SK-N-SH treated with all-trans-retinoic acid at 6 μM for 48 hours (cell line): Measurements from ENCODE around the gene ZNF474.

ENCODE experiments used
- CREB5 ChIP-seq: fragments of 250-450 bp; sonication (Bioruptor Pico); IDR thresholded peaks from 2 replicates; pipeline ENCODE4 v1.5.1; 2020; ENCODE audit warnings: low read depth, mild to moderate bottlenecking, moderate library complexity
- ESRRG ChIP-seq: fragments of 250-450 bp; sonication (Bioruptor Pico); IDR thresholded peaks from 2 replicates; pipeline ENCODE4 v1.6.1; 2021; ENCODE audit warnings: mild to moderate bottlenecking
- GLIS3 ChIP-seq: fragments of 250-450 bp; sonication (Bioruptor Pico); IDR thresholded peaks from 2 replicates; pipeline ENCODE4 v1.5.0; 2020; ENCODE audit warnings: mild to moderate bottlenecking, moderate library complexity
- ISL1 ChIP-seq: fragments of 250-450 bp; sonication (Bioruptor Pico); IDR thresholded peaks from 2 replicates; pipeline ENCODE4 v2.1.2; 2022; ENCODE audit warnings: mild to moderate bottlenecking, moderate library complexity
- RARB ChIP-seq: fragments of 250-450 bp; sonication (Bioruptor Pico); IDR thresholded peaks from 2 replicates; pipeline ENCODE4 v1.8.0; 2021; ENCODE audit warnings: mild to moderate bottlenecking, moderate library complexity
- ZFP3 ChIP-seq: fragments of 250-450 bp; sonication (Bioruptor Pico); IDR thresholded peaks from 2 replicates; pipeline ENCODE4 v1.5.0; 2020; ENCODE audit warnings: mild to moderate bottlenecking, moderate library complexity
- ZNF8 ChIP-seq: fragments of 450-650 bp; formaldehyde crosslinking; IDR thresholded peaks from 2 replicates; pipeline ENCODE4 v1.5.0; 2020; ENCODE audit warnings: mild to moderate bottlenecking, moderate library complexity
- TF ChIP-seq, protein P1 (sequence below): fragments of 250-450 bp; sonication (Bioruptor Pico); IDR thresholded peaks from 2 replicates; pipeline ENCODE4 v1.8.0; 2020; ENCODE audit warnings: mild to moderate bottlenecking, moderate library complexity, borderline replicate concordance
- TF ChIP-seq, protein P2 (sequence below): fragments of 250-450 bp; sonication (Bioruptor Pico); IDR thresholded peaks from 2 replicates; pipeline ENCODE4 v1.8.0; 2021; ENCODE audit warnings: low read depth, mild to moderate bottlenecking, moderate library complexity, borderline replicate concordance

DNA sequence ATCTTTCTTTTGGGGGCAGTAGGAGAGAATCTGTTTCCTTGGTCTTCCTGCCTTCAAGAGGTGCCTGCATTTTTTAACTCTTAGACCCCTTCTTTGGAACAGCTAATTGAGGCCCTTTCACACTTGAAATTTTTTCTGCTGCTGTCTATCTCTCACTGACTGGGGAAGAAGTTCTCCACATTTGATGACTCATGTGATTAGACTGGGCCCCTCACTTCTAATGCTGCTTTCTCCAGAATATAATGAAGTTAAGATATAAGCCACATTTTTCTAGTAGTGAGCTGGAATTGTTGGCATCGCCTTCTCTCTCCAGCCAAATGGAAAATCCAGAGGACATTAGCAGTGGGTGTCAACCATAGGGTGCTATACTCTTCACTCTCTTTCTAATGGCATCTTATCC is 12.4 kb downstream of the ZNF474 start:
- TF ChIP-seq GLIS3 (CRISPR knock-in tag) (no peak), ZNF8 (no peak), RARB (no peak), ISL1 (CRISPR knock-in tag) (no peak), CREB5 (no peak), ESRRG (CRISPR knock-in tag) (no peak), ZFP3 (no peak)
- TF ChIP-seq, protein P1, sequence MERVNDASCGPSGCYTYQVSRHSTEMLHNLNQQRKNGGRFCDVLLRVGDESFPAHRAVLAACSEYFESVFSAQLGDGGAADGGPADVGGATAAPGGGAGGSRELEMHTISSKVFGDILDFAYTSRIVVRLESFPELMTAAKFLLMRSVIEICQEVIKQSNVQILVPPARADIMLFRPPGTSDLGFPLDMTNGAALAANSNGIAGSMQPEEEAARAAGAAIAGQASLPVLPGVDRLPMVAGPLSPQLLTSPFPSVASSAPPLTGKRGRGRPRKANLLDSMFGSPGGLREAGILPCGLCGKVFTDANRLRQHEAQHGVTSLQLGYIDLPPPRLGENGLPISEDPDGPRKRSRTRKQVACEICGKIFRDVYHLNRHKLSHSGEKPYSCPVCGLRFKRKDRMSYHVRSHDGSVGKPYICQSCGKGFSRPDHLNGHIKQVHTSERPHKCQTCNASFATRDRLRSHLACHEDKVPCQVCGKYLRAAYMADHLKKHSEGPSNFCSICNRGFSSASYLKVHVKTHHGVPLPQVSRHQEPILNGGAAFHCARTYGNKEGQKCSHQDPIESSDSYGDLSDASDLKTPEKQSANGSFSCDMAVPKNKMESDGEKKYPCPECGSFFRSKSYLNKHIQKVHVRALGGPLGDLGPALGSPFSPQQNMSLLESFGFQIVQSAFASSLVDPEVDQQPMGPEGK (CRISPR knock-in tag): no peak
- TF ChIP-seq, protein P2, sequence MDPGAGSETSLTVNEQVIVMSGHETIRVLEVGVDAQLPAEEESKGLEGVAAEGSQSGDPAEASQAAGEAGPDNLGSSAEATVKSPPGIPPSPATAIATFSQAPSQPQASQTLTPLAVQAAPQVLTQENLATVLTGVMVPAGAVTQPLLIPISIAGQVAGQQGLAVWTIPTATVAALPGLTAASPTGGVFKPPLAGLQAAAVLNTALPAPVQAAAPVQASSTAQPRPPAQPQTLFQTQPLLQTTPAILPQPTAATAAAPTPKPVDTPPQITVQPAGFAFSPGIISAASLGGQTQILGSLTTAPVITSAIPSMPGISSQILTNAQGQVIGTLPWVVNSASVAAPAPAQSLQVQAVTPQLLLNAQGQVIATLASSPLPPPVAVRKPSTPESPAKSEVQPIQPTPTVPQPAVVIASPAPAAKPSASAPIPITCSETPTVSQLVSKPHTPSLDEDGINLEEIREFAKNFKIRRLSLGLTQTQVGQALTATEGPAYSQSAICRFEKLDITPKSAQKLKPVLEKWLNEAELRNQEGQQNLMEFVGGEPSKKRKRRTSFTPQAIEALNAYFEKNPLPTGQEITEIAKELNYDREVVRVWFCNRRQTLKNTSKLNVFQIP: no peak
